ENCODE data around the gene LUZP1.

LUZP1 gene

GRCh38 chr1:23152966-23153684 is 15.5 kb downstream of the LUZP1 start:
- DNase-seq (ENCODE audit: low spot score) = no peak

GRCh38 chr1:23150742-23151141 is 17.9 kb downstream of the LUZP1 start:
- no peak for DNase-seq (ENCODE audit: low spot score)

GRCh38 chr1:23150125-23150524 is 18.5 kb downstream of the LUZP1 start:
- DNase-seq (ENCODE audit: low spot score) = no peak

- no peak for DNase-seq (ENCODE audit: low spot score)
These were observed 19.5 kb downstream of the LUZP1 start for GRCh38 chr1:23149114-23149513.

- no peak for DNase-seq (ENCODE audit: low spot score)
These were observed 20.6 kb downstream of the LUZP1 start for GRCh38 chr1:23148084-23148483.

- DNase-seq (ENCODE audit: low spot score) = no peak
These were observed 27.6 kb downstream of the LUZP1 start for GRCh38 chr1:23140940-23141596.

- DNase-seq (ENCODE audit: low spot score) = no peak
These were observed 33.4 kb downstream of the LUZP1 start for GRCh38 chr1:23135268-23135667.

- DNase-seq (ENCODE audit: low spot score) = no peak
These were observed 34.6 kb downstream of the LUZP1 start for GRCh38 chr1:23134055-23134454.

- DNase-seq (ENCODE audit: low spot score) = no peak
These were observed 35.1 kb downstream of the LUZP1 start for GRCh38 chr1:23133587-23133986.

GRCh38 chr1:23132033-23132432 is 36.6 kb downstream of the LUZP1 start:
- no peak for DNase-seq (ENCODE audit: low spot score)

- DNase-seq (ENCODE audit: low spot score) = no peak
These were observed 38.8 kb downstream of the LUZP1 start for GRCh38 chr1:23129846-23130245.

GRCh38 chr1:23126801-23127200 is 41.9 kb downstream of the LUZP1 start:
- DNase-seq (ENCODE audit: low spot score) = no peak

GRCh38 chr1:23126200-23126599 is 42.5 kb downstream of the LUZP1 start:
- no peak for DNase-seq (ENCODE audit: low spot score)

GRCh38 chr1:23125489-23125888 is 43.2 kb downstream of the LUZP1 start:
- no peak for DNase-seq (ENCODE audit: low spot score)

- DNase-seq (ENCODE audit: low spot score) = no peak
These were observed 44.2 kb downstream of the LUZP1 start for GRCh38 chr1:23124259-23125026.

GRCh38 chr1:23123528-23123927 is 45.1 kb downstream of the LUZP1 start:
- no peak for DNase-seq (ENCODE audit: low spot score)

GRCh38 chr1:23122796-23123195 is 45.9 kb downstream of the LUZP1 start:
- DNase-seq (ENCODE audit: low spot score) = no peak

GRCh38 chr1:23122023-23122748 is 46.5 kb downstream of the LUZP1 start:
- DNase-seq (ENCODE audit: low spot score) = peak; percentile 57

GRCh38 chr1:23120383-23120782 is 48.3 kb downstream of the LUZP1 start:
- no peak for DNase-seq (ENCODE audit: low spot score)

- DNase-seq (ENCODE audit: low spot score) = no peak
These were observed 49.5 kb downstream of the LUZP1 start for GRCh38 chr1:23118957-23119792.

GRCh38 chr1:23118407-23118806 is 50.2 kb downstream of the LUZP1 start:
- DNase-seq (ENCODE audit: low spot score) = no peak

Data from cerebellar cortex (tissue), 1 donor.